ENCODE measurements around the gene EEF1G. TPM values are rescaled to one million over a fixed set of nuclear protein-coding genes. Genes with fewer than 3 reads are reported as not detected.

Gene EEF1G
- total and polyA plus RNA-seq, 2 of the 13 experiments (the other 11 are each of a cell fraction or from before 2014, with no cell fraction given), result 1,787 to 2,144 TPM

DNA sequence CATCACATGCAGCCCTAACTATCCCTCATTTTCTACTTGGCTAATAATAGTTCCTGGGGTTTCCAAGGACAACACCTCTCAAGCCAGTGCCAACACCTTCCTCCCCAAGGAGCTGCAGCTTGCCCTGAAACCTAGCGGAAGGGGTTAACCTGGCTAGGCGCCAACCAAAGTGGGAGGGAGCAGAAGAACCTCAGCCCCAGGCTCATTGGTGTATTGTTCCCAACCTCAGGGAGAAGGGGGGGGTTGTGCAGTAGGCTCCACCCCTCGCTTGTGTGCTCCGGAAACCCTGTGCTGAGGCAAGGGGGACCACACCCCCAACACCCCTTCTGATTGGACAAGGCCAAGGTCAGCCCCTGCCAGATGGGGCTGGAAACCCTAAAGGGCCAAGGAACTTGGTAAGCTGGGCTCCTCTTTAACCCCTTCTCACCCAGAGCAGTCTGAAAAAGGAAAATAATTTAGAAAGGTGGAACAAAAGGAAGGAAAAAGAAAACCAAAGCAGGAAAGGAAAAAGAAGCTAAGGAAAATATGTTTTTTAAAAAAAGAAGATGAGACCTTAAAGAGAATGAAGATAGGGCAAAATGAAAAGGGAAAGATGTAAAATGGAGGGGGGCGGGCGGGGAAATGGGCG, 25.5 kb upstream of the EEF1G start (continued):
- TF ChIP-seq, protein P1, sequence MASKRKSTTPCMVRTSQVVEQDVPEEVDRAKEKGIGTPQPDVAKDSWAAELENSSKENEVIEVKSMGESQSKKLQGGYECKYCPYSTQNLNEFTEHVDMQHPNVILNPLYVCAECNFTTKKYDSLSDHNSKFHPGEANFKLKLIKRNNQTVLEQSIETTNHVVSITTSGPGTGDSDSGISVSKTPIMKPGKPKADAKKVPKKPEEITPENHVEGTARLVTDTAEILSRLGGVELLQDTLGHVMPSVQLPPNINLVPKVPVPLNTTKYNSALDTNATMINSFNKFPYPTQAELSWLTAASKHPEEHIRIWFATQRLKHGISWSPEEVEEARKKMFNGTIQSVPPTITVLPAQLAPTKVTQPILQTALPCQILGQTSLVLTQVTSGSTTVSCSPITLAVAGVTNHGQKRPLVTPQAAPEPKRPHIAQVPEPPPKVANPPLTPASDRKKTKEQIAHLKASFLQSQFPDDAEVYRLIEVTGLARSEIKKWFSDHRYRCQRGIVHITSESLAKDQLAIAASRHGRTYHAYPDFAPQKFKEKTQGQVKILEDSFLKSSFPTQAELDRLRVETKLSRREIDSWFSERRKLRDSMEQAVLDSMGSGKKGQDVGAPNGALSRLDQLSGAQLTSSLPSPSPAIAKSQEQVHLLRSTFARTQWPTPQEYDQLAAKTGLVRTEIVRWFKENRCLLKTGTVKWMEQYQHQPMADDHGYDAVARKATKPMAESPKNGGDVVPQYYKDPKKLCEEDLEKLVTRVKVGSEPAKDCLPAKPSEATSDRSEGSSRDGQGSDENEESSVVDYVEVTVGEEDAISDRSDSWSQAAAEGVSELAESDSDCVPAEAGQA (IDR thresholded peaks at IDR 0.05; ENCODE audit: low read depth), result no peak
- TF ChIP-seq, protein P1 (CRISPR knock-in tag; IDR thresholded peaks at IDR 0.05; ENCODE audit: borderline replicate concordance), result no peak
- TF ChIP-seq, protein P2, sequence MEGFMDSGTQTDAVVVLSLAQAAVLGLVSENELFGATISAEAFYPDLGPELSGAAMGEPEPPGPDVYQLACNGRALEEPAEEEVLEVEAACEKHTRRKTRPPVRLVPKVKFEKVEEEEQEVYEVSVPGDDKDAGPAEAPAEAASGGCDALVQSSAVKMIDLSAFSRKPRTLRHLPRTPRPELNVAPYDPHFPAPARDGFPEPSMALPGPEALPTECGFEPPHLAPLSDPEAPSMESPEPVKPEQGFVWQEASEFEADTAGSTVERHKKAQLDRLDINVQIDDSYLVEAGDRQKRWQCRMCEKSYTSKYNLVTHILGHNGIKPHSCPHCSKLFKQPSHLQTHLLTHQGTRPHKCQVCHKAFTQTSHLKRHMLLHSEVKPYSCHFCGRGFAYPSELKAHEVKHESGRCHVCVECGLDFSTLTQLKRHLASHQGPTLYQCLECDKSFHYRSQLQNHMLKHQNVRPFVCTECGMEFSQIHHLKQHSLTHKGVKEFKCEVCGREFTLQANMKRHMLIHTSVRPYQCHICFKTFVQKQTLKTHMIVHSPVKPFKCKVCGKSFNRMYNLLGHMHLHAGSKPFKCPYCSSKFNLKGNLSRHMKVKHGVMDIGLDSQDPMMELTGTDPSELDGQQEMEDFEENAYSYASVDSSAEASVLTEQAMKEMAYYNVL (CRISPR knock-in tag; IDR thresholded peaks at IDR 0.05; ENCODE audit: borderline replicate concordance), result no peak
- TF ChIP-seq ZBTB1 (CRISPR knock-in tag; IDR thresholded peaks at IDR 0.05; ENCODE audit: borderline replicate concordance), result no peak
- TF ChIP-seq PRPF4 (IDR thresholded peaks at IDR 0.05; ENCODE audit: low read depth, low read length, poor library complexity, severe bottlenecking), result no peak
- TF ChIP-seq ZFP90 (CRISPR knock-in tag; IDR thresholded peaks at IDR 0.05; ENCODE audit: borderline replicate concordance), result no peak
- peak; percentile 55; the same call in 1 of the 2 replicates for TF ChIP-seq MYC (CRISPR knock-in tag; IDR thresholded peaks at IDR 0.05; ENCODE audit: borderline replicate concordance)
- TF ChIP-seq SNRNP70 (IDR thresholded peaks at IDR 0.05; ENCODE audit: low read depth, low read length), result no peak
- TF ChIP-seq RBAK (CRISPR knock-in tag; IDR thresholded peaks at IDR 0.05), result no peak
- TF ChIP-seq, protein P3, sequence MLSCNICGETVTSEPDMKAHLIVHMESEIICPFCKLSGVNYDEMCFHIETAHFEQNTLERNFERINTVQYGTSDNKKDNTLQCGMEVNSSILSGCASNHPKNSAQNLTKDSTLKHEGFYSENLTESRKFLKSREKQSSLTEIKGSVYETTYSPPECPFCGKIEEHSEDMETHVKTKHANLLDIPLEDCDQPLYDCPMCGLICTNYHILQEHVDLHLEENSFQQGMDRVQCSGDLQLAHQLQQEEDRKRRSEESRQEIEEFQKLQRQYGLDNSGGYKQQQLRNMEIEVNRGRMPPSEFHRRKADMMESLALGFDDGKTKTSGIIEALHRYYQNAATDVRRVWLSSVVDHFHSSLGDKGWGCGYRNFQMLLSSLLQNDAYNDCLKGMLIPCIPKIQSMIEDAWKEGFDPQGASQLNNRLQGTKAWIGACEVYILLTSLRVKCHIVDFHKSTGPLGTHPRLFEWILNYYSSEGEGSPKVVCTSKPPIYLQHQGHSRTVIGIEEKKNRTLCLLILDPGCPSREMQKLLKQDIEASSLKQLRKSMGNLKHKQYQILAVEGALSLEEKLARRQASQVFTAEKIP (CRISPR knock-in tag; IDR thresholded peaks at IDR 0.05; ENCODE audit: borderline replicate concordance), result no peak
- TF ChIP-seq ZSCAN12 (CRISPR knock-in tag; IDR thresholded peaks at IDR 0.05), result no peak
- TF ChIP-seq, protein P4, sequence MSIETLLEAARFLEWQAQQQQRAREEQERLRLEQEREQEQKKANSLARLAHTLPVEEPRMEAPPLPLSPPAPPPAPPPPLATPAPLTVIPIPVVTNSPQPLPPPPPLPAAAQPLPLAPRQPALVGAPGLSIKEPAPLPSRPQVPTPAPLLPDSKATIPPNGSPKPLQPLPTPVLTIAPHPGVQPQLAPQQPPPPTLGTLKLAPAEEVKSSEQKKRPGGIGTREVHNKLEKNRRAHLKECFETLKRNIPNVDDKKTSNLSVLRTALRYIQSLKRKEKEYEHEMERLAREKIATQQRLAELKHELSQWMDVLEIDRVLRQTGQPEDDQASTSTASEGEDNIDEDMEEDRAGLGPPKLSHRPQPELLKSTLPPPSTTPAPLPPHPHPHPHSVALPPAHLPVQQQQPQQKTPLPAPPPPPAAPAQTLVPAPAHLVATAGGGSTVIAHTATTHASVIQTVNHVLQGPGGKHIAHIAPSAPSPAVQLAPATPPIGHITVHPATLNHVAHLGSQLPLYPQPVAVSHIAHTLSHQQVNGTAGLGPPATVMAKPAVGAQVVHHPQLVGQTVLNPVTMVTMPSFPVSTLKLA (IDR thresholded peaks at IDR 0.05), result 0 out of 2 replicates have a peak, but pooled peaks have one; percentile 6
- TF ChIP-seq DR1 (CRISPR knock-in tag; IDR thresholded peaks at IDR 0.05), result no peak; the same call in 1 of the 2 replicates
- no peak for TF ChIP-seq SMAD1 (CRISPR knock-in tag; IDR thresholded peaks at IDR 0.05; ENCODE audit: borderline replicate concordance, low read depth)
- 0 out of 2 replicates have a peak, but pooled peaks have one; percentile 25 for TF ChIP-seq RXRA (CRISPR knock-in tag; IDR thresholded peaks at IDR 0.05)
- no peak for TF ChIP-seq HIVEP1 (CRISPR knock-in tag; IDR thresholded peaks at IDR 0.05)
- no peak for TF ChIP-seq ZFAT (CRISPR knock-in tag; conservative IDR thresholded peaks at IDR 0.05)
- TF ChIP-seq TBP (CRISPR knock-in tag; IDR thresholded peaks at IDR 0.05), result no peak

Measured in HepG2 (cell line).